GM19438 (cell line): ENCODE data around the gene WFDC10B.
"Not testable (repeated sequence)": the region's sequence is repeated elsewhere in the genome, so short reads cannot be mapped to it uniquely, and the experiment has no call there.

Experiments used
- ATAC-seq: cut with Tn5 transposase; IDR thresholded peaks from one replicate; pipeline ENCODE4 v1.9.1; 2021; ENCODE audit warnings: low read depth; ENCODE audit not compliant: unreplicated experiment

WFDC10B gene

DNA sequence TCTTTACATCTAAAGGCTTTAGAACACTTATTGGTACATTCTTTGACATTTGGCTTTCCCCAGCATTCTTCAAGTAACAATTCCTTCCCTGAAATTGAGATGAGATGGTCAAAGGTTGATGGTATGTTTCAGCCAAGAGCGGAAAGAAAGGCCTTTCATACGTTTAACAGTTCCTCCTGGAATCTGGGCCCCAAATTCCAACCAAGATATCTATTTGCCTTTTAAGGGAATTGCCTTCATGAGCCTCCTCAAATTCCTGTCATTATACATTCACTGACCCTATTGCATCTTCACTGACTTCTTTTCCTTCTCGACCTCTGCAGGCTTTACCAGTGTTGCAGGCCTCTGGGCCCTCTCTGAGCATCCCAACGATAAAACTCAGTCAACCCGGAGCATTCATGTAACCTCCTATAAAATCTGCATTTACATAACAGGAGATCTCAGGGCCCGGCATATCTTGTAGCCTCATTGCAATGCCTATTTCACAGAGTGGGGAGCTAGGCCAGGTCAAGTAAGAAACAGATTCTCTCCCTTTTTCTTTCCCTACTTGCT is 55.4 kb downstream of the WFDC10B start:
- no peak for ATAC-seq

DNA sequence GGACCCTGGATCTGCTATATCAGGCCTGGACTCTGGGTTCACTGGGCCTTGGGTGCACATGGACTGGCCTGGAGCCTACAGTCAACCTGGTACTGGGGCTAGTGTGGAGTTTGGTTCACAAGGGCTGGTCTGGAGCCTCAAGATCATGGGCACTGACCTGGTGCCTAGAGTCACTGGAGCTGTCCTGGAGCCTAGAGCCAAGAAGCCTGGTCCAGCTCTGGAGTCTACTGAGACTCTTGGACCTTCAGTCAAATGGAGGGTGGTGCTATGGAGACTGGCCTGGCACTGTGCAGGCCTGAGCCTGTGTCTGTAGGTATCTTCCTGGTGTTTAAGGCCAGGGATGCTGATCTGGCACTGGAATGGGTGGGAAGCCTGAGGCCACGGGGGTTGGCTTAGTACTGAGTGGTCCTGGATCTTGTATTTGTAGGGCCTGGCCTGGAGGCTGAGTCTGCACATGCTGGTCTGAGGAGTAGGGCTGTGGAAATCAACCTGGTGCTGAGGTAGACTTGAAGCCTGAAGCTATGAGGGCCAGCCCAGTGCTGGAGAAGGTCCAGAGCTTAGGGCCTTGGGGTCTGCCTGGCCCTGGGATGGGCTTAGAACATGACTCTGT is 57.3 kb downstream of the WFDC10B start:
- ATAC-seq, result no peak

DNA sequence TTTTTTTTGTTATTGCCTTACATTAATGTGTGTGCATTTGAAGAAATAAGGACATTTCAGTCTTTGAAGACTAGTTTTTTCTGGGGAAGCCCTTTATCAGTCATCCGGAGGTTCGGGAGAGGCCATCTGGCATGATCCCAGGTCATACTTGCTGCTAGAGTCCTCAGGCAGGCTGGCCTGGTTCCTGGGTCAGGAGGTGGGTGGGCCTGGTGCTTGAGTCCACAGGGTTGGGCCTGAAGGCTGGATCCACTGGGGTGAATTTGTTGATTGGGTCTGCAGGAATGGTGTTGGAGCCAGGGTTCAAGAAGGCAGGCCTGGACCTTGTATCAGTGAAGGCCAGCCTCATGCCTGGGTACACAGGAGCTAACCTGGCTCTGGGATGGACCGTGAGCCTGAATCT is 57.9 kb downstream of the WFDC10B start:
- no peak for ATAC-seq

DNA sequence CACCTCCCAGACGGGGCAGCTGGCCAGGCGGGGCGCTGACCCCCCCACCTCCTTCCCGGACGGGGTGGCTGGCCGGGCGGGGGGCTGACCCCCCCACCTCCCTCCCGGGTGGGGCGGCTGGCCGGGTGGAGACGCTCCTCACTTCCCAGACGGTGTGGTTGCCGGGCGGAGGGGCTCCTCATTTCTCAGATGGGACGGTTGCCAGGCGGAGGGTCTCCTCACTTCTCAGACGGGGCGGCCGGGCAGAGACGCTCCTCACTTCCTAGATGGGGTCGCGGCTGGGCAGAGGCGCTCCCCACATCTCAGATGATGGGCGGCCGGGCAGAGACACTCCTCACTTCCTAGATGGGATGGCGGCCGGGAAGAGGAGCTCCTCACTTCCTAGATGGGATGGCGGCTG is 59.0 kb downstream of the WFDC10B start:
- ATAC-seq, result not testable (repeated sequence)

DNA sequence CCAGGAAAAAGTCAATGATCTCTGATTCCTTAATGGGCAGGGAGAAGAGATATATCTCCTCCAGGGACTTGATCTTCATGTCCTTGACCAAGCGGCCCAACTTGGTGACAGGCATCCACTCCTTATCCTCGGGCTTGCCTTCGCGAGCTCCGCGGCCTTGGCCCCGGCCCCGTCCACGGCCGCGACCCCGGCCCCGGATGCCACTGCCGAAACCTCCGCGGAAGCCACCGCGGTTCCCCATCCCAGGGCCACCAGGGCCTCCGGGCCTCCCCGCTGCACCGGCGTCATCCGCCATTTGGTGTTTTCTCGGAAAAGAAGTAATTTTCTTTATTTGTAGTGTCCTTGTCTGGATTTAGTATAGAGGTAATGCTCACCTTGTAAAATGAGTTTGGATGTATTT is 63.7 kb downstream of the WFDC10B start:
- ATAC-seq, result not testable (repeated sequence)

DNA sequence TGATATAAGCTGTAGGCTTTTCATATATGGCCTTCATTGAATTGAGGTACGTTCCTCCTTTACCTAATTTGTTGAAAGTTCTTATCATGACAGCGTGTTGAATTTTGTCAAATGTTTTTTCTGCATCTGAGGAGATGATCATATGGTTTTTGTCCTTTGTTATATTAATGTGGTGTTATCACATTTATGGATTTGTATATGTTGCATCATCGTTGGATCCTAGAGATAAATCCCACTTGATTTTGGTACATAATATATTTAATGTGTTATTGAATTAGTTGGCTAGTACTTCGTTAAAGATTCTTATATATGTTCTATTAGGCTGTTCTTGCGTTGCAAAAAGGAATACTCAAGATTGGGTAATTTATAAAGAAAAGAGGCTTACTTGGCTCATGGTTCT is 65.1 kb downstream of the WFDC10B start:
- ATAC-seq, result no peak

DNA sequence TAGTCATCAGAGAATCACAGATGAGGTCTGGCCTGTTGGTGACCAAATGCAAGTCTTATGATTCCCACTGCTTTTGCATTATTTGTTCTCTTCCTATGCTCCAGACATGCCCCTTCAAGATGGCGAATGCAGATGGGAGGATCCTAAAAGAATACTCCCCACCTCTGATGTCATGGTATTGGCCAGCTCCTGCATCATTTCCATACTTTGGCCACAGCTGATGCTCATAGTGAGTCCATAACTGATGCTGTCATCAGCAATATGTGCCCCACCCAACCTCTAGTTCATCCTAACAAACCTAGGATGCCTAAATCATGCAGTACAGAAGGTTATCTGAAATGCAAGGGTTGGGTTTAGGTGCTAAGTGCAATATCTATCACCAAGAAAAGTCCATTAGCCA is 68.3 kb downstream of the WFDC10B start:
- no peak for ATAC-seq
